HepG2 (cell line): ENCODE results near the gene AP4S1. TPM values are rescaled to one million over a fixed set of nuclear protein-coding genes. Genes with fewer than 3 reads are reported as not detected.

ENCODE experiments used
- FOXP4 ChIP-seq: sonication (generic); formaldehyde crosslinking; IDR thresholded peaks from 2 replicates; pipeline ENCODE4 v1.4.0; 2020; ENCODE audit warnings: missing genetic modification reagents
- GMEB2 ChIP-seq: IDR thresholded peaks from 2 replicates; pipeline ENCODE4 v1.6.1; 2016; ENCODE audit warnings: missing biosample characterization, missing genetic modification reagents, low read depth
- HMG20B ChIP-seq: conservative IDR thresholded peaks from 2 replicates; pipeline ENCODE4 v1.6.1; 2016; ENCODE audit warnings: missing genetic modification reagents, missing compliant biosample characterization
- KIAA2018 ChIP-seq: sonication (generic); formaldehyde crosslinking; IDR thresholded peaks from 2 replicates; pipeline ENCODE4 v1.5.0; 2020; ENCODE audit warnings: mild to moderate bottlenecking, missing genetic modification reagents, borderline replicate concordance
- MAFF ChIP-seq: IDR thresholded peaks from 2 replicates; pipeline ENCODE4 v1.6.1; 2011; ENCODE audit warnings: low read depth, low read length, improper control_type of control experiment
- MAFG ChIP-seq: sonication (generic); formaldehyde crosslinking; IDR thresholded peaks from 2 replicates; pipeline ENCODE4 v1.5.1; 2020; ENCODE audit warnings: mild to moderate bottlenecking, missing genetic modification reagents
- MATR3 ChIP-seq: sonication (generic); formaldehyde crosslinking; IDR thresholded peaks from 2 replicates; pipeline ENCODE4 v1.4.0; 2020; ENCODE audit warnings: missing genetic modification reagents
- MIER3 ChIP-seq: IDR thresholded peaks from 2 replicates; pipeline ENCODE4 v1.6.1; 2016; ENCODE audit warnings: missing compliant biosample characterization, borderline replicate concordance
- MIXL1 ChIP-seq: IDR thresholded peaks from 2 replicates; pipeline ENCODE4 v1.6.1; 2016
- NFKB2 ChIP-seq: sonication (generic); formaldehyde crosslinking; IDR thresholded peaks from 2 replicates; pipeline ENCODE4 v1.4.0; 2020; ENCODE audit warnings: missing genetic modification reagents, borderline replicate concordance
- POLR2AphosphoS2 ChIP-seq: IDR thresholded peaks from 2 replicates; pipeline ENCODE4 v1.6.1; 2011; ENCODE audit warnings: low read depth, low read length, improper control_type of control experiment
- SALL1 ChIP-seq: sonication (generic); formaldehyde crosslinking; IDR thresholded peaks from 2 replicates; pipeline ENCODE4 v1.8.0; 2022; ENCODE audit warnings: mild to moderate bottlenecking, missing genetic modification reagents
- TBL1XR1 ChIP-seq: fragments of 150-350 bp; IDR thresholded peaks from 2 replicates; pipeline ENCODE4 v1.6.1; 2014; ENCODE audit warnings: borderline replicate concordance, low read length; ENCODE audit not compliant: partially characterized antibody
- ZXDC ChIP-seq: sonication (generic); formaldehyde crosslinking; IDR thresholded peaks from 2 replicates; pipeline ENCODE4 v1.5.0; 2020; ENCODE audit warnings: mild to moderate bottlenecking, missing genetic modification reagents
- polyA plus RNA-seq, 8 experiments: library from polyadenylated mRNA; depleted of rRNA in 3 of 8; stranded (reverse) in 7 of 8; unstranded in 1 of 8; fragments of >200 nt; fragmentation: Illumina TruSeq in 4 of 8; extraction: Trizol in 4 of 8; gene quantifications; 2 replicates each; pipeline versions ENCODE4 v1.2.1 to v1.2.3, GENCODE V29; 2011 to 2016; ENCODE audit warnings: low read depth in 4 of 8, missing spikeins in 1 of 8, mixed read lengths in 1 of 8; ENCODE audit not compliant: insufficient read depth in 1 of 8
- total RNA-seq, 5 experiments: library from RNA; depleted of rRNA; stranded (reverse); fragments of >200 nt; fragmentation: Illumina TruSeq; extraction: Trizol; gene quantifications; 2 replicates each; pipeline ENCODE4 v1.2.3, GENCODE V29; 2016; ENCODE audit warnings: low read depth in 1 of 5

AP4S1 gene
- total and polyA plus RNA-seq, 2 of the 13 experiments (the other 11 are each of a cell fraction or from before 2014, with no cell fraction given) = 3.9 to 21.1 TPM

GRCh38 chr14:31090883-31091764 is 65.7 kb downstream of the AP4S1 start (continued):
- no peak for TF ChIP-seq MAFF
- TF ChIP-seq SALL1 (CRISPR knock-in tag) = peak; percentile 56; the same call in 1 of the 2 replicates
- TF ChIP-seq MAFG = no peak
- TF ChIP-seq GMEB2 (CRISPR knock-in tag) = no peak
- TF ChIP-seq MIXL1 (CRISPR knock-in tag) = peak; percentile 78
- TF ChIP-seq NFKB2 = no peak
- TF ChIP-seq HMG20B (CRISPR knock-in tag) = 0 out of 2 replicates have a peak, but pooled peaks have one; percentile 3
- no peak for TF ChIP-seq POLR2AphosphoS2
- no peak for TF ChIP-seq MATR3 (CRISPR knock-in tag)
- no peak for TF ChIP-seq KIAA2018 (CRISPR knock-in tag)
- peak; percentile 96 for TF ChIP-seq MIER3 (CRISPR knock-in tag)
- no peak for TF ChIP-seq TBL1XR1
- no peak for TF ChIP-seq ZXDC (CRISPR knock-in tag)
- TF ChIP-seq FOXP4 (CRISPR knock-in tag) = peak; percentile 68
